GM12892 (cell line): ENCODE measurements around the gene NOC3L. TPM values are rescaled to one million over a fixed set of nuclear protein-coding genes. Genes with fewer than 3 reads are reported as not detected.
"Not testable (repeated sequence)": the region's sequence is repeated elsewhere in the genome, so short reads cannot be mapped to it uniquely, and the experiment has no call there.

Experiments used
- DNase-seq: peaks from one replicate; pipeline ENCODE4 v3.0.0; 2011; ENCODE audit not compliant: insufficient read length
- FAIRE-seq: peaks from 2 replicates; lab custom pipeline; 2011; peaks lifted over from hg19 to GRCh38; lab: Jason Lieb, UNC
- POLR2A ChIP-seq: IDR thresholded peaks from 2 replicates; pipeline ENCODE4 v1.6.1; 2011; ENCODE audit warnings: low read depth, low read length, control low read depth
- POLR2AphosphoS5 ChIP-seq: IDR thresholded peaks from 2 replicates; pipeline ENCODE4 v1.6.1; 2011; ENCODE audit warnings: low read depth, low read length, control low read depth
- TAF1 ChIP-seq: IDR thresholded peaks from 2 replicates; pipeline ENCODE4 v1.6.1; 2011; ENCODE audit warnings: low read depth, mild to moderate bottlenecking, control low read depth, low read length, borderline replicate concordance
- polyA plus RNA-seq: library from polyadenylated mRNA; unstranded; fragments of >200 nt; gene quantifications from one replicate; pipeline ENCODE4 v1.2.1, GENCODE V29; 2012; ENCODE audit warnings: missing spikeins, inconsistent platforms; ENCODE audit not compliant: missing spikeins

The NOC3L gene
- polyA plus RNA-seq, result 32.3 TPM

DNA sequence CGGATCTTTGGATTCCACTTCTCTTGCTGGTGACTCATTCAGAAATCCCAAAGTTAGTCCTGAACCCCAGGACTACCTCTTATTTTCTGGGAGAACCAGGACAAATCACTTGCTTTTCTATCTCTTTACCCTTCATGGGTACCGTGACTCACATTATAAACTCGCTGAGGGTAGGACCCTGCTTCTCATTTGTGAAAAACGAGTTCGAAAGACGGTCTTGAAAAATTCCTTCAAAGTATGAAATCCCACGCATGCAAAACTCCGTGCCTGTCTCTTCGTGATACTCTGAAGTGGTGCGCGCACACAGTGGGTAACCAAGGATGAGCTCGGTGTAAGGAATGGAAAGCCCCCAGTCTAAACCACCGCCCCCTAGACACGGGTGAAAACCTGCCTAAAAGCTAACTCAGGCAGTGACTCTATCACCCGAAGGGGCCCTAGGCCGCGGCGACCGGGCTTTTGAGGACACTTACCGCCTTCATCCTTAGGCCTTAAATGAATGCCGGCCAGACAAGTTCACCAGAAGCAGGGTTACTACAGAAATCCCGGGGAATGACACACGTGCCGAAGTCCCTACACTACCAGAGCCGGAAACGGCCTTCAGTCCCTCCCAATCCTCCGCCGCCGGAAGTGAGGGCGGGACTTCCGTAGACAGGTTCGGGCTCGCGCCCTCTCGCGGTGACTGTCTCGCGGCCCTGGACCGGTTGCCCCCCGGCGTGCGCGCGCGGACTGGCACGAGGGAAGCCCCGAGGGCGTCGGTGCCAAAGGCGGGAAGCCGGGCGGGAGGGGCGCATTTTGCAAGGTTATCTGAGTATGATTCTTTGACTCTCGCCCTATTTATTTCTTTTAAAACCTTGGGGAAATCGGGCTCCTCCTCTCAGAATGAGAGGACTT, at the start of gene NOC3L:
TSS of gene NOC3L (minus strand) at position 580 of the 891 bp plus-strand sequence. CDS start at position 479, 101 bp downstream.
- TF ChIP-seq TAF1 (peak; percentile 68), POLR2AphosphoS5 (peak; percentile 91), POLR2A (peak; percentile 95)
- peak; percentile 97 for FAIRE-seq
- peak; percentile 81 for DNase-seq

GRCh38 chr10:94412449-94412848, 49.7 kb upstream of the NOC3L start:
- FAIRE-seq, result no peak
- no peak for TF ChIP-seq TAF1
- TF ChIP-seq POLR2AphosphoS5, result no peak
- TF ChIP-seq POLR2A, result no peak

DNA sequence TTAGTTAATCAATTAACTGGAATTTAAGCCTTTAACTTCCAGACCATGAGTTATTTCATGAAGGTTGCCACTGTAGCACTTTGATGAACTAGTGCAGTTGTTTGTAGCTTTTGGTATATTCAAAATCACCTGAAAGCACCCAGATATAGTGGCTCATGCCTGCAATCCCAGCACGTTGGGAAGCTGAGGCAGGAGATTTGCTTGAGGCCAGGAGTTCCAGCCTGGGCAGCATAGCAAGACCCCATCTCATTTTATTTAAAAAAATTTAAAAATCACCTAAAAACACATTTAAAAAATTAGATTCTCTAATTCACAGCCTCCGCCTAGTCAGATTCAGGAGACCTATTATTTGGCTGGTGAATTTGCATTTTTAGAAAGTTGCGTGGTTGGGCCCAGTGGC, 48.6 kb upstream of the NOC3L start:
- FAIRE-seq (no peak), DNase-seq (no peak)
- TF ChIP-seq POLR2AphosphoS5 (no peak), POLR2A (no peak), TAF1 (no peak)

More at GRCh38 chr10:94412449-94412848, 49.7 kb upstream of the NOC3L start:
- DNase-seq, result no peak

DNA sequence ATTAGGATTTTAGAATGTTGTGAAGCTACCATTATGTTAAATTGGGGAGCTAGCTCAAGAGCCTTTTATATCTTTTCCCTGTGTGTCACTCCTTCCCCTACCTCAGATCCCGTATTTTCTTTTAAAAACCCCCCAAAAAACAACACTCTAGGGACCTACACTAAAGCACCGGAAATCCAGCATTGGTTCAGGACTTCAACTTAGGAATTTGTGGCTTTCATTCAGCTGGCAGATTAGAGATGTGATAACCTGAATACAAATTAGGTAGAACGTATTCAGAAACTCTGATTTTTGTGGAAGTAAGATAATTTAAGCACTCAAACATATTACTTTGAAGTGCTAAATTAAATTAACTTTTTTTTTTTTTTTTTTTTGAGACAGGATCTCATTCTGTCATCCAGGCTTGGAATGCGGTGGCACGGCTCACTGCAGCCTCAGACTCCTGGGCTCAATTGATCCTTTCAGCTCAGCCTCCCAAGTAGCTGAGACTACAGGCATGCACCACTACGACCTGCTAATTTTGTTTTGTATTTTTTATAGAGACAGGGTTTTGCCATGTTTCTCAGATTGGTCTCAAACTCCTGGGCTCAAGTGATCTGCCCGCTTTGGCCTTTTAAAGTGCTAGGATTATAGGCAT, 46.4 kb upstream of the NOC3L start:
- FAIRE-seq, result no peak
- no peak for TF ChIP-seq TAF1
- no peak for TF ChIP-seq POLR2A
- no peak for TF ChIP-seq POLR2AphosphoS5
- DNase-seq, result no peak

- DNase-seq (no peak), FAIRE-seq (no peak)
- TF ChIP-seq POLR2A (no peak), TAF1 (no peak), POLR2AphosphoS5 (no peak)
Measured at GRCh38 chr10:94407668-94408067, 44.9 kb upstream of the NOC3L start.

GRCh38 chr10:94405406-94405805, 42.7 kb upstream of the NOC3L start:
- FAIRE-seq, result no peak
- TF ChIP-seq POLR2AphosphoS5 (no peak), POLR2A (no peak), TAF1 (no peak)
- DNase-seq, result no peak

GRCh38 chr10:94403380-94404213, 40.9 kb upstream of the NOC3L start:
- FAIRE-seq (peak; percentile 86), DNase-seq (peak; percentile 51)
- TF ChIP-seq POLR2A (peak; percentile 79), TAF1 (no peak)

DNA sequence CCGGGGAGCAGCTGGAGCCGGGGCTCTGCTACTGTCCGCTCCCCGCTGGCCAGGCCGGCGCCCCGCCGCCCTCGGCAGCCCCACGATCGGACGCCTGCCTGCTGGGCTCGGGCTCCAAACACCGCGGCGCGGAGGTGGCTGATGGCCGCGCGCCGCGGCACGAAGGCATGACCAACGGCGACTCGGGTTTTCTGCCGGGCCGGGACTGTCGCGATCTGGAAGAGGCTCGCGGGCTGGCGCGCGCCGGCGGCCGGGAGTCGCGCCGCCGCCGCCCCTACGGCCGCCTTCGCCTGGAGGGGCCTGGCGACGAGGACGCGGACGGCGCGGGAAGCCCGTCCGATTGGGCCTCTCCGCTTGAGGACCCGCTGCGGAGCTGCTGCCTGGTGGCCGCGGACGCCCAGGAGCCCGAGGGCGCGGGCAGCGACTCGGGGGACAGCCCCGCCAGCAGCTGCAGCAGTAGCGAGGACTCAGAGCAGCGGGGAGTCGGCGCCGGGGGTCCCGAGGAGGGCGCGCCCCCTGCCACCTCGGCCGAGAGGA, 40.2 kb upstream of the NOC3L start:
- TF ChIP-seq POLR2AphosphoS5, result no peak
- TF ChIP-seq POLR2A, result no peak
- no peak for TF ChIP-seq TAF1
- peak; percentile 37 for DNase-seq
- no peak for FAIRE-seq

DNA sequence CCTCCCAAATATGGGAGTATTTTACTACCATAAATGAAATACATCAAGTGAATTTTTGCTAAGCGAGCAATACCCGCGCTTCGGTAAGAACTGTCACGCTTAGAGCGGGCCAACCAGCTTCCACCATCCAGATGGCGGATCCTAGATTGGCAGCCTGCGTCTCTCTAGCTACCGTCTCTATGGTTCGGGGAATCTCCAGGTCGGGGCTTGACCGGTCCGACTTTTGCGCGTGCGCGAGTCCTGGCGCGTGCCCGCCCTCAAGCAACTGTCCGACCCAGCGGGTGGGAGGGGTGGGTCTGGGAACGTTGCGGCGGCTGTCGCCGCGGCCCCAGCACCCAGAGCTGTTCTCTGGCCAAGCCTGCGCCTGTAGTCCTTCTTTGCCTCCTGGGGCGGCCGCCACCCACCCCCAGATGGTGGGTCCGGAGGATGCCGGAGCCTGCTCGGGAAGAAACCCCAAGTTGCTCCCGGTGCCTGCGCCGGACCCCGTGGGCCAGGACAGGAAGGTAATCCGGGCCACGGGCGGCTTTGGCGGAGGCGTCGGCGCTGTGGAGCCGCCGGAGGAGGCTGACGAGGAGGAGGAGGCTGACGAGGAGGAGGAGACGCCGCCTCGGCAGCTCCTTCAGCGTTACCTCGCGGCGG, 39.6 kb upstream of the NOC3L start, which contains the start of gene TBC1D12:
TSS of gene TBC1D12 (plus strand) at position 338 of the 639 bp plus-strand sequence. CDS start at position 411, 73 bp downstream.
- peak; percentile 98 for FAIRE-seq
- DNase-seq, result peak; percentile 71
- TF ChIP-seq POLR2AphosphoS5 (peak; percentile 21; the same call in 1 of the 2 replicates), POLR2A (peak; percentile 64; the same call in 1 of the 2 replicates), TAF1 (no peak; the same call in 1 of the 2 replicates)

GRCh38 chr10:94398762-94399161, 36.0 kb upstream of the NOC3L start:
- no peak for FAIRE-seq
- no peak for DNase-seq
- TF ChIP-seq TAF1 (no peak), POLR2A (no peak), POLR2AphosphoS5 (no peak)

GRCh38 chr10:94397549-94398370, 35.0 kb upstream of the NOC3L start:
- no peak for DNase-seq
- FAIRE-seq, result no peak
- TF ChIP-seq TAF1, result no peak
- TF ChIP-seq POLR2A, result no peak
- no peak for TF ChIP-seq POLR2AphosphoS5

DNA sequence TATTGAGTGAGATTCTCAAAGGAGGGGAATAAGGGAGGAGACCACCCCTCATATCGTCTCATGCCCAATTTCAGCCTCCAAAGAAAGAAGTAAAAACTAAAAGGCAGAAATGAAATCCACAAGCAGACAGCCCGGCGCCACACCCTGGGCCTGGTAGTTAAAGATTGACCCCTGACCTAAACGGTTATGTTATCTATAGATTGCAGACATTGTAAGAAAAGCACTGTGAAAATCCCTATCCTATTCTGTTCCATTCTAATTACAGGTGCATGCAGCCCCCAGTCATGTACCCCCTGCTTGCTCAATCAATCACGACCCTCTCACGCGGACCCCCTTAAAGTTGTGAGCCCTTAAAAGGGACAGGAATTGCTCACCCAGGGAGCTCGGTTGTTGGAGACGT, 29.4 kb upstream of the NOC3L start:
- not testable (repeated sequence) for DNase-seq, FAIRE-seq

DNA sequence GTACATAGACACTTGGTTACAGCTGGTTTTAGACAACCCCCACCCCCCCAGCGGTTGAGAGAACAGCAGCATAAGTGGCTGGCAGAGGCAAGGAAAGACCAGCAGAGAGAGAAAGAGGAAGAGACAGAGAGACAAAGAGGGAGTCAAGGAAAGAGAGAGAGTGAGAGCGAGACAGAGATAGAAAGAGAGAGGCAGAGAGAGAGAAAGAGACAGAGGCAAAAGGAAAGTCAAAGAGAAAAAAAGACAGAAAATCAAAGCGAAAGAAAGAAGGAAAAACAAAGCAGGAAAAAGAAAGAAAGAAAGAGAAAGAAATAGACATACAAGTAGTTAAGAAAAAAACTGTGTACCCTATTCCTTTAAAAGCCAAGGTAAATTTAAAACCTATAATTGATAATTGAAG, 23.0 kb upstream of the NOC3L start:
- not testable (repeated sequence) for DNase-seq, FAIRE-seq
